Measurements from ENCODE around the gene OR2A42. TPM values are rescaled to one million over a fixed set of nuclear protein-coding genes. Genes with fewer than 3 reads are reported as not detected.

Gene OR2A42, protein sequence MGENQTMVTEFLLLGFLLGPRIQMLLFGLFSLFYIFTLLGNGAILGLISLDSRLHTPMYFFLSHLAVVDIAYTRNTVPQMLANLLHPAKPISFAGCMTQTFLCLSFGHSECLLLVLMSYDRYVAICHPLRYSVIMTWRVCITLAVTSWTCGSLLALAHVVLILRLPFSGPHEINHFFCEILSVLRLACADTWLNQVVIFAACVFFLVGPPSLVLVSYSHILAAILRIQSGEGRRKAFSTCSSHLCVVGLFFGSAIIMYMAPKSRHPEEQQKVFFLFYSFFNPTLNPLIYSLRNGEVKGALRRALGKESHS
- total RNA-seq, result under 0.01 TPM in 1 of 2 replicates, not detected in the other

GRCh38 chr7:144239365-144239764 is at the start of gene OR2A42:
Gene OR2A42, minus strand, starts transcription at chr7:144239605. Its CDS starts 6,762 bp downstream, at chr7:144232843.

DNA sequence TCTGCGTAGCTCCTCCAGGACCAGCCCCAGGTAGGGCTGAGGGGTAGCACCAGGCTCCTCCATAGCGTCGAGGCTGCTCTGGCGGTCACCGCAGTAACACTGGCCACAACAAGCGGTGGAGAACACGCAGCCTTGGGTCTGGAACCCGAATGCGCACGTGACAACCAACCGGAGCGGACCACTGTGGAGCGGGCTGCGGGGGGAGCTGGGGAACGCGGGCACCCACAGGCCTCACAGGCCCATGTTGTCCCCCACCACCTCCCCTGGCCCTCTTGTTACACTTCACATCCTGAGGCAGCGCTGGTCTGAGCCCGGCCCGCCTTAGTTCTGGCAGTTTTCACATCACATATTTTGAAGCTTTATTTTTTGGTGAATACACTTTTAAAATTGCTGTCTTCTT is 29.8 kb upstream of the OR2A42 start, which contains the start of gene CTAGE8:
Gene CTAGE8 (minus strand): TSS at position 101 of the 400 bp plus-strand sequence. CDS start 38 bp downstream, at position 63.

DNA sequence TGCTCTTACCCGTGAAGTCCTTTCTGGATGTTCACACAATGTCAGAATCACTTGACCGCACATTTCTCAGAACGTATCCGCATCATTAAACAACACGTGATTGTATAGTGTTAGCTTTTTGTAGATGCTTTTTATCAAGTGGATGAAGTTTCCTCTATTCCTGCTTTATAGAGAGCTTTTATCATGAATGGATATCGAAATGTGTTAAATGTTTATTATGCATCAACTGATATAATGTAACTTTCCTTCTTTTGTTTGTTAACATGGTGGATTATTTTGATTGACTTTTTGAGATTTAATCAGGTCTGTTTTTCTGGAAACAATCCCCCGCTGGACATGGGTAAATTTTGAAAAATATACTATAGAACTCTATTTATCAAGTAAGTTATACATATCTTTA is 25.3 kb upstream of the OR2A42 start, which contains the start of gene OR2A7:
Gene OR2A7 (minus strand): TSS at position 101 of the 400 bp plus-strand sequence. CDS start 5,164 bp downstream, outside the sequence.

GRCh38 chr7:144195212-144195872 is 44.1 kb downstream of the OR2A42 start, which contains the start of gene ARHGEF35:
Gene ARHGEF35, minus strand, starts transcription at chr7:144195833. Its CDS starts 7,450 bp downstream, at chr7:144188383.

DNA sequence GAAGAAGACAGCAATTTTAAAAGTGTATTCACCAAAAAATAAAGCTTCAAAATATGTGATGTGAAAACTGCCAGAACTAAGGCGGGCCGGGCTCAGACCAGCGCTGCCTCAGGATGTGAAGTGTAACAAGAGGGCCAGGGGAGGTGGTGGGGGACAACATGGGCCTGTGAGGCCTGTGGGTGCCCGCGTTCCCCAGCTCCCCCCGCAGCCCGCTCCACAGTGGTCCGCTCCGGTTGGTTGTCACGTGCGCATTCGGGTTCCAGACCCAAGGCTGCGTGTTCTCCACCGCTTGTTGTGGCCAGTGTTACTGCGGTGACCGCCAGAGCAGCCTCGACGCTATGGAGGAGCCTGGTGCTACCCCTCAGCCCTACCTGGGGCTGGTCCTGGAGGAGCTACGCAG is 56.2 kb downstream of the OR2A42 start, which contains the start of gene CTAGE4:
Gene CTAGE4 (plus strand): TSS at position 301 of the 400 bp plus-strand sequence. CDS start 38 bp downstream, at position 339.

Other genes starting within 250 kb of the OR2A42 start
- not detected in 2 replicates for gene OR6B1, start 239.3 kb downstream of the OR2A42 start, total RNA-seq
- gene OR2A5, start 190.7 kb downstream of the OR2A42 start, total RNA-seq, result not detected in 2 replicates
- not detected in 2 replicates for gene OR2A25, start 169.8 kb downstream of the OR2A42 start, total RNA-seq
- gene OR2A12, start 153.3 kb downstream of the OR2A42 start, total RNA-seq, result not detected in 2 replicates
- not detected in 2 replicates for gene OR2A2, start 130.0 kb downstream of the OR2A42 start, total RNA-seq
- not detected in 2 replicates for gene OR2A14, start 116.4 kb downstream of the OR2A42 start, total RNA-seq
- gene CTAGE4, start 56.1 kb downstream of the OR2A42 start, total RNA-seq, result 0.09 and 0.32 TPM in 2 replicates
- gene ARHGEF35, start 43.8 kb downstream of the OR2A42 start, total RNA-seq, result 2.5 and 2.7 TPM in 2 replicates
- gene OR2A7, start 25.2 kb upstream of the OR2A42 start, total RNA-seq, result 0.09 TPM in 1 of 2 replicates, not detected in the other
- gene CTAGE8, start 29.7 kb upstream of the OR2A42 start, total RNA-seq, result 0.16 and 0.60 TPM in 2 replicates
- gene OR2A1, start 72.8 kb upstream of the OR2A42 start, total RNA-seq, result 0.09 TPM in 1 of 2 replicates, not detected in the other
- 0.63 and 1.4 TPM in 2 replicates for gene ARHGEF5, start 115.8 kb upstream of the OR2A42 start, total RNA-seq
- not detected in 2 replicates for gene NOBOX, start 164.1 kb upstream of the OR2A42 start, total RNA-seq

Measured in bronchial smooth muscle cell (primary cell).